ENCODE measurements around the gene HMGXB3.
"Not testable (repeated sequence)": the region's sequence is repeated elsewhere in the genome, so short reads cannot be mapped to it uniquely, and the experiment has no call there.

The HMGXB3 gene

DNA sequence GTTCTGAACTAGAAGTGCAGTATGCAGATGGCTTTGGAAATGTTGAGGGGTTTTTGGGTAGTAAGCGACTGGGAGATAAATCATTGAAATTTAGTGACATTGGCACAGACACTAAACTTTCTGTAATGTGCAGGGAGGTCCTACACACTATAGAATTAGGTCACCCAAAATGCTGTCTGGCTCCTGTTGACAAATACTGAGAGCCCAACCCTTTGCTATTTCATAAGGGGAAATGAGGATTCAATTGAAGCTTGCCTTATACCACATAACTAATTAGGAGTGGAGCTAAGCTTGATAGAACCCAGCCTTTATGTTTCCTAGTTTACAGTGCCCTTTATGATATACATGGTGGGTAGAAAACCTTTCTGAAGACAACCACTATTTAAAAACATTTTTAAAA is 22.6 kb downstream of the HMGXB3 start:
- no peak overlapping the region for H3K9ac ChIP-seq (ENCODE audit: low read length)
- H3K4me3 ChIP-seq (ENCODE audit: insufficient read depth, low read length, poor library complexity, severe bottlenecking), result no peak overlapping the region
- no peaks in the 10 kb centered on the region for H3K79me2 ChIP-seq (ENCODE audit: insufficient read depth, low read length)
- H4K20me1 ChIP-seq (ENCODE audit: low read depth, low read length), result no peaks in the 10 kb centered on the region
- H3K27ac ChIP-seq (ENCODE audit: low read depth, low read length), result no peak overlapping the region
- H3F3A ChIP-seq (ENCODE audit: insufficient read depth), result no peaks in the 10 kb centered on the region
- peaks cover 16% of the 10 kb centered on the region; the same call in 1 of the 2 replicates for H3K36me3 ChIP-seq (ENCODE audit: low read length)
- TF ChIP-seq CTCF (IDR thresholded peaks at IDR 0.05; ENCODE audit: insufficient read depth, low read length, poor library complexity, severe bottlenecking) (no peak), EZH2phosphoT487 (conservative IDR thresholded peaks at IDR 0.05; ENCODE audit: low read length) (no peak)
- H2AFZ ChIP-seq (ENCODE audit: low read depth, low read length, severe bottlenecking), result no peak overlapping the region
- no peaks in the 10 kb centered on the region for H3K9me3 ChIP-seq (ENCODE audit: insufficient read depth, low read length)
- H3K9me2 ChIP-seq (replicated peaks; ENCODE audit: insufficient read depth, low read length), result no peaks in the 10 kb centered on the region
- no peaks in the 10 kb centered on the region for H3K27me3 ChIP-seq (ENCODE audit: low read length)
- H3K4me2 ChIP-seq (ENCODE audit: low read depth, low read length, poor library complexity, severe bottlenecking), result no peak overlapping the region

- Histone ChIP-seq H3K4me3 (ENCODE audit: insufficient read depth, low read length, poor library complexity, severe bottlenecking) (no peak overlapping the region), H3K36me3 (ENCODE audit: low read length) (peaks cover 19% of the 10 kb centered on the region), H3K27me3 (ENCODE audit: low read length) (no peaks in the 10 kb centered on the region), H3K9me3 (ENCODE audit: insufficient read depth, low read length) (no peaks in the 10 kb centered on the region), H3K4me2 (ENCODE audit: low read depth, low read length, poor library complexity, severe bottlenecking) (no peak overlapping the region), H3K27ac (ENCODE audit: low read depth, low read length) (no peak overlapping the region), H3K79me2 (ENCODE audit: insufficient read depth, low read length) (no peaks in the 10 kb centered on the region), H2AFZ (ENCODE audit: low read depth, low read length, severe bottlenecking) (no peak overlapping the region), H3F3A (ENCODE audit: insufficient read depth) (no peaks in the 10 kb centered on the region), H3K9me2 (replicated peaks; ENCODE audit: insufficient read depth, low read length) (no peaks in the 10 kb centered on the region), H4K20me1 (ENCODE audit: low read depth, low read length) (no peaks in the 10 kb centered on the region), H3K9ac (ENCODE audit: low read length) (no peak overlapping the region)
- TF ChIP-seq CTCF (IDR thresholded peaks at IDR 0.05; ENCODE audit: insufficient read depth, low read length, poor library complexity, severe bottlenecking), result no peak
- TF ChIP-seq EZH2phosphoT487 (conservative IDR thresholded peaks at IDR 0.05; ENCODE audit: low read length), result no peak
These were observed 23.9 kb downstream of the HMGXB3 start for GRCh38 chr5:150024346-150024984.

DNA sequence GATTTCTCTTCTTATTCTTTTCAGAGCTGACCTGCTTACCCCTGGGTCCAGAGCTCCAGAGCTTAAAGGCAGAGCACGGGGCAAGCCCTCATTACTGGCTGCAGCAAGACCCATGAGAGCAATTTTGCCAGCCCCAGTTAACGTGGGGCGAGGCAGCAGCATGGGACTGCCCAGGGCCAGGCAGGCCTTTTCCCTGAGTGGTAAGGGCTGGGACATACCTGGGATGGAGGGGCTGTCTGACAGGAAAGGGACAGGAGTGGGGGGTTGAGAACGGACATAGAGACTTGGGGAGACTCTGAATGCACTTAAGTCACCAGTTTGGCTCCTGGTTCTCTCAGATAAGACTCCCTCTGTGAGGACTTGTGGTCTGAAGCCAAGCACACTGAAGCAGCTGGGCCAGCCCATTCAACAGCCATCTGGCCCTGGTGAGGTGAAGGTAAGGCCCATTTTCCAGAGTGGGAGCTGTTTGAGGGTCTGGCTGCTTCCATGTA is 26.2 kb downstream of the HMGXB3 start:
- TF ChIP-seq CTCF (IDR thresholded peaks at IDR 0.05; ENCODE audit: insufficient read depth, low read length, poor library complexity, severe bottlenecking), result no peak
- no peak for TF ChIP-seq EZH2phosphoT487 (conservative IDR thresholded peaks at IDR 0.05; ENCODE audit: low read length)
- Histone ChIP-seq H3K4me3 (ENCODE audit: insufficient read depth, low read length, poor library complexity, severe bottlenecking) (no peak overlapping the region), H3K9ac (ENCODE audit: low read length) (no peak overlapping the region)

DNA sequence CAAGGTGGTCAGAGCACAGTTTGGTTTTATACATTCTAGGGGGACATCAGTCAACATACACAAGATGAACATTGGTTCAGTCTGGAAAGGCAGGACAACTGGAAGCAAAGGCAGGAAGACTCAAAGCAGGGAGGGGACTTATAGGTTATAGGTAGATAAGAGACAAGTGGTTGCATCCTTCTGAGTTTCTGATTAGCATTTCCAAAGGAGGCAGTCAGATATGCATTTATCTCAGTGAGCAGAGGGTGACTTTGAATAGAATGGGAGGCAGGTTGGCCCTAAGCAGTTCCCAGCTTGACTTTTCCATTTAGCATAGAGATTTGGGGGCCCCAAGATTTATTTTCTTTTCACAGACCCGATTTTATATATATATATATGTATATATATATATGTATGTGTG is 27.5 kb downstream of the HMGXB3 start:
- H3K4me3 ChIP-seq (ENCODE audit: insufficient read depth, low read length, poor library complexity, severe bottlenecking); H3K4me2 ChIP-seq (ENCODE audit: low read depth, low read length, poor library complexity, severe bottlenecking); H3K27me3 ChIP-seq (ENCODE audit: low read length); H3K79me2 ChIP-seq (ENCODE audit: insufficient read depth, low read length); H3F3A ChIP-seq (ENCODE audit: insufficient read depth); H3K9me2 ChIP-seq (replicated peaks; ENCODE audit: insufficient read depth, low read length); H2AFZ ChIP-seq (ENCODE audit: low read depth, low read length, severe bottlenecking); H3K9me3 ChIP-seq (ENCODE audit: insufficient read depth, low read length); H4K20me1 ChIP-seq (ENCODE audit: low read depth, low read length); H3K9ac ChIP-seq (ENCODE audit: low read length); H3K27ac ChIP-seq (ENCODE audit: low read depth, low read length): not testable (repeated sequence)
- H3K36me3 ChIP-seq (ENCODE audit: low read length), result peaks cover 24% of the 10 kb centered on the region

More for the DNA sequence above, 26.2 kb downstream of the HMGXB3 start:
- Histone ChIP-seq H3F3A (ENCODE audit: insufficient read depth) (no peaks in the 10 kb centered on the region), H3K27me3 (ENCODE audit: low read length) (no peaks in the 10 kb centered on the region), H3K9me3 (ENCODE audit: insufficient read depth, low read length) (no peaks in the 10 kb centered on the region), H2AFZ (ENCODE audit: low read depth, low read length, severe bottlenecking) (no peak overlapping the region), H3K79me2 (ENCODE audit: insufficient read depth, low read length) (no peaks in the 10 kb centered on the region), H3K27ac (ENCODE audit: low read depth, low read length) (no peak overlapping the region), H3K36me3 (ENCODE audit: low read length) (peaks cover 24% of the 10 kb centered on the region), H3K4me2 (ENCODE audit: low read depth, low read length, poor library complexity, severe bottlenecking) (no peak overlapping the region), H4K20me1 (ENCODE audit: low read depth, low read length) (no peaks in the 10 kb centered on the region), H3K9me2 (replicated peaks; ENCODE audit: insufficient read depth, low read length) (no peaks in the 10 kb centered on the region)
